ENCODE results near the gene GRM2. TPM values are rescaled to one million over a fixed set of nuclear protein-coding genes. Genes with fewer than 3 reads are reported as not detected.

Gene GRM2
- total RNA-seq, 1 experiment from 2014 or later: 1.9 TPM

GRCh38 chr3:51698209-51698608 lies 8.7 kb upstream of the GRM2 start:
- Histone ChIP-seq H2BK12ac (ENCODE audit: insufficient read length, low read depth, low read length) (no peak overlapping the region), H4K20me1 (ENCODE audit: control insufficient read depth, insufficient read depth, insufficient read length) (no peaks in the 10 kb centered on the region), H2BK5ac (ENCODE audit: insufficient read length, low read length) (no peak overlapping the region), H2AFZ (ENCODE audit: low read length) (no peak overlapping the region), H2AK5ac (ENCODE audit: insufficient read length, low read length) (no peak overlapping the region), H3K18ac (ENCODE audit: insufficient read length, low read depth, low read length) (no peak overlapping the region), H3K4ac (ENCODE audit: low read depth, low read length) (no peak overlapping the region), H3K23me2 (ENCODE audit: insufficient read length, low read depth, low read length, poor library complexity, severe bottlenecking) (no peaks in the 10 kb centered on the region), H2BK15ac (ENCODE audit: low read depth, low read length) (no peak overlapping the region), H2BK20ac (ENCODE audit: low read depth, low read length, poor library complexity, severe bottlenecking) (no peak overlapping the region), H4K8ac (replicated peaks; ENCODE audit: insufficient read length, low read depth, low read length) (no peak overlapping the region), H3K56ac (ENCODE audit: insufficient read length, low read depth, low read length) (no peak overlapping the region), H3K14ac (ENCODE audit: insufficient read depth, low read length) (no peak overlapping the region), H3K79me1 (ENCODE audit: insufficient read depth, low read depth, low read length, poor library complexity, severe bottlenecking) (no peaks in the 10 kb centered on the region), H3K9ac (ENCODE audit: extremely low read depth, insufficient read length, low read length) (no peak overlapping the region), H3K79me2 (ENCODE audit: insufficient read depth, low read length) (no peaks in the 10 kb centered on the region), H3T11ph (ENCODE audit: low read length) (no peak overlapping the region), H3K4me1 (ENCODE audit: insufficient read depth, low read length) (no peaks in the 10 kb centered on the region; the same call in 1 of the 2 replicates), H4K5ac (ENCODE audit: insufficient read length, low read depth, low read length) (no peak overlapping the region), H3K23ac (ENCODE audit: insufficient read length, low read depth, low read length) (no peak overlapping the region), H2BK120ac (ENCODE audit: low read depth, low read length, poor library complexity, severe bottlenecking) (no peak overlapping the region), H3K27ac (ENCODE audit: insufficient read length, low read depth, low read length) (no peak overlapping the region), H3K4me2 (ENCODE audit: insufficient read depth, insufficient read length, low read length) (no peak overlapping the region), H3K9me3 (ENCODE audit: control insufficient read depth, low read depth, low read length) (no peaks in the 10 kb centered on the region), H3K27me3 (ENCODE audit: insufficient read depth, low read length) (no peaks in the 10 kb centered on the region), H4K91ac (ENCODE audit: insufficient read length, low read depth, low read length) (no peak overlapping the region)
- TF ChIP-seq CTCF (conservative IDR thresholded peaks at IDR 0.05): no peak
- DNase-seq: no peak
- Mint-ChIP-seq H3K36me3 (ENCODE audit: insufficient read depth in 1 of 3, low read depth in 3 of 3) (peaks cover 3 to 8% (median 3%) of the 10 kb centered on the region in 3 experiments; a peak in 4 of 7 replicates), H3K4me1 (peaks cover 7 to 9% of the 10 kb centered on the region in 2 experiments), H3K27ac (peak overlapping the region in 2 of 3 experiments; percentile 11 to 12; a peak in 2 of 7 replicates), H3K27me3 (ENCODE audit: low read depth) (no peaks in the 10 kb centered on the region), H3K9me3 (no peaks in the 10 kb centered on the region), H3K4me3 (no peak overlapping the region)
- WGBS (ENCODE audit: extremely low coverage, insufficient read length, low lambda C conversion rate): no CpG with 5 or more reads among the region's 6 CpGs
